GM21423 (cell line): ENCODE measurements around the gene PLEKHG2.

Experiments
- ATAC-seq: cut with Tn5 transposase; IDR thresholded peaks from one replicate; pipeline ENCODE4 v1.9.1; 2021; ENCODE audit warnings: mild to moderate bottlenecking, moderate library complexity; ENCODE audit not compliant: unreplicated experiment

The PLEKHG2 gene

DNA sequence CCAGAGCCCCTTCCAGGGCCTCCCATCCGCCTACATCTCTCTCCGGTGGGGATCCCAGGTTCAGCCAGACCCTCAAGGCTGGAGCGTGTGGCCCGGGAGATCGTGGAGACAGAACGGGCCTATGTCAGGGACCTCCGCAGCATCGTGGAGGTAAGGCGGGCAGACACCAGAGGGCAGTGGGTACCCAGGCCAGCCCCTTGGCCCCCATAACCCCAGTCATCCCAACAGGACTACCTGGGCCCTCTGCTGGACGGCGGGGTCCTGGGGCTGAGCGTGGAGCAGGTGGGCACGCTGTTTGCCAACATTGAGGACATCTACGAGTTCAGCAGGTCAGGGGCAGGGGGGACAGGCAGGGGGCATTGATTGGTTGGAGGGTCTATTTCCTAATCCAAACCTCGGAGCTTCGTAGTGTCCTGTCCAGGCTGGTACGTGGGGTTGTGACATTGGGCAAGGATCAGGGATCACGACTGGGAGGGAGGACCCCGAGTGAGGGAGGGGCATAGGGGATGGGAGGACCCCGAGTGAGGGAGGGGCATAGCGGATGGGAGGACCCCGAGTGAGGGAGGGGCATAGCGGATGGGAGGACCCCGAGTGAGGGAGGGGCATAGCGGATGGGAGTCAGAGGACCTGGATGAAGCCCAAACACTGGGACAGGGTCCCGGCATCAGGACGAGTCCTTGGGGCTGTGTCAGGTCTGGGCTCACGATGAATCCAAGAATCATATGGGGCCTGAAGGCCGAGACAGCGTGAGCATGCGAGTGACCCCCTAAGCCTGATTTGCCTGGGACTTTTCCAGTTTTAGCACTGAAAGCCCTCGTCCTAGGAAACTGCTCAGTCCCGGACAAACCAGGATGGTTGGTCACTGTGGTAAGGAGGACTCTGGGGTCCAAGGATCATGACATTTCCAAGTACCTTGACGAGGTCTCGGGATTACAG is 2.9 kb downstream of the PLEKHG2 start:
- ATAC-seq, result no peak

DNA sequence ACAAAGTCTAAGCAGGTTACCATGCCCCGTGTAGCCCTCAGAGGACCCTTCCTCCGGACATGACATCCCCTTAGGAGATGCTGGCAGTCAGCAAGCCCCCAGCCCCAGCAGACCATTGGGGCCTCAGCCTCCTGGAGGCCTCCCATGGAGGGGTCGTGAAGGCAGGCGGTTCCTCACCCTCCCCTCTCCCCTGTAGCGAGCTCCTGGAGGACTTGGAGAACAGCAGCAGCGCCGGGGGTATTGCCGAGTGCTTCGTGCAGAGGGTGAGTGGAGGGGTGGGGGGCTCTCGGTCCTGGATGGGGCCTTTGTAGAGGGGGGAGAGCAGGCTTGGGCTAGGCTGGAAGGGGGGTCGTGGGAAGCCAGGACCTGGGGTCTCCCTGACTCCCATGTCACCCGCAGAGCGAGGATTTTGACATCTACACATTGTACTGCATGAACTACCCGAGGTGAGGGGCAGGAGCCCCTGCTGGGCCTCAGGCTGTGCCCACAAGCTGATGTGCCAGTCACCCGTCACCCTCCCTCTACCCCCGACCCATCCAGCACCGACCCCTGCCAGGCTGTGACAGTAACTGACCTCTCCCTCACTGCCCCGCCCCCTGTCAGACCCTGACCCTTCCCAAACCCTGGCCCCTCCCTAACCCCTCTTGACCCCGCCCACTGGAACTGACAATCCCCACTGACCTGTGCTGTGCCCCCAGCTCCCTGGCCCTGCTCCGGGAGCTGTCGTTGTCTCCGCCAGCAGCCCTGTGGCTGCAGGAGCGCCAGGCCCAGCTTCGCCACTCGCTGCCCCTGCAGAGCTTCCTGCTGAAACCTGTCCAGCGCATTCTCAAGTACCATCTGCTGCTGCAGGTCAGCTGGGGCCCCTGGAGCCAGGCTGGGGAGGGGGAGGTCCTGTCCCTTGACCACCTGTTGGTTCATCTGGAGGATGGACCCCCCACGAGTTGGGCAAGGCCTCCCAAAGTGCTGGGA is 4.0 kb downstream of the PLEKHG2 start:
- ATAC-seq, result no peak

DNA sequence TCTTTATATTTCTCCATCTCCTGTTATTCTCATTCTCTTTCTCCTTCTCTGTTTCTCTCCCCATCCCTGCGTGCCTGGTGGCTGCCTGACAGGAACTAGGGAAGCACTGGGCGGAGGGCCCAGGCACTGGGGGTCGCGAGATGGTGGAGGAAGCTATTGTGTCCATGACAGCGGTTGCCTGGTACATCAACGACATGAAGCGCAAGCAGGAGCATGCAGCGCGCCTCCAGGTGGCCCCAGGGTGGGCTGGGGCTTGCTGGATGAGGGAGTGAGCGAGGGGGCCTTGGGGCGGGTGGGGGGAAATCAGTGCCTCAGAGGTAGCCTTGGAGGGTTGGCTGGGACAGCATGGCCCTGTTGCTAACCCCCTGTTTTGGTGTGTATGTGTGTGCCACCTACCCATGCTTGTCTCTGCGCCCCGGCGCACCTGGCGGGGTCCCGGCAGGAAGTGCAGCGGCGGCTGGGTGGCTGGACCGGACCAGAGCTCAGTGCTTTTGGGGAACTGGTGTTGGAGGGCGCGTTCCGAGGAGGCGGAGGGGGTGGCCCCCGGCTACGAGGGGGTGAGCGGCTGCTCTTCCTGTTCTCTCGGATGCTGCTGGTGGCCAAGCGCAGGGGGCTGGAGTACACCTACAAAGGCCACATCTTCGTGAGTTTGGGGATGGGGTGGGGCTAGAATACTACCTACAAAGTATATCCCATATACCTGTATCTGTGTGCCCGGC is 5.2 kb downstream of the PLEKHG2 start:
- ATAC-seq, result no peak

DNA sequence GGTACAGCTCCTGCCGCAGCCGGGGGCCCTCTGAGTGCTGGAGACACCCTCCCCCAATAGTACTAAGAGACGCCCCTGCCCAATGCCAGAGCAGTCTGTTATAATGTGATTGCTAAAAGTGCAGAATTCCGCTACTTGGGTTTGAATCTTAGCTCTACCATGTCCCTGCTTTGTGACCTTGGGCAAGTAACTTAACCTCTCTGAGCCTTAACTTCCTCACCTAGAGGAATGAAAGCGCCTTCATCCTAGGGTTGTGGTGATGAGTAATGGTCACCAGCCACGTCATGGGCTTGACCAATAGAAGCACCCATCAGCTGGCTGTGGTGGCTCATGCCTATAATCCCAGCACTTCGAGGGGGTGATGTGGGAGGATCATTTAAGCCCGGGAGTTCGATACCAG is 6.5 kb downstream of the PLEKHG2 start:
- no peak for ATAC-seq

DNA sequence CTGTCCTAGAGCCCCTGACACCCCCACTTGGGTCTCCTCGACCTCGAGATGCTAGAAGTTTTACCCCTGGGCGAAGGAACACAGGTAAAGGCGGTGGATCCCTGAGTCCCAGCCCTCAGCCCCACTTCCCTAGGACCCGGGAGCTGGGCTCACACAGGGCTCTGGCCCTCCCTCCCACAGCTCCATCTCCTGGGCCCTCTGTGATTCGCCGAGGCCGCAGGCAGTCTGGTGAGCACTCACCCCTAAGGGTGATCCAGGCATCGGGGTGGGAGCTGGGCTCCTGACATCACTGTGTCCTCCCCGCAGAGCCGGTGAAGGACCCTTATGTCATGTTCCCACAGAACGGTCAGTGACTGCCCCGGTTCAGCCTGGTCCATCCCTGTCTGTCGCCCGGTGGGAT is 8.3 kb downstream of the PLEKHG2 start:
- ATAC-seq, result no peak

DNA sequence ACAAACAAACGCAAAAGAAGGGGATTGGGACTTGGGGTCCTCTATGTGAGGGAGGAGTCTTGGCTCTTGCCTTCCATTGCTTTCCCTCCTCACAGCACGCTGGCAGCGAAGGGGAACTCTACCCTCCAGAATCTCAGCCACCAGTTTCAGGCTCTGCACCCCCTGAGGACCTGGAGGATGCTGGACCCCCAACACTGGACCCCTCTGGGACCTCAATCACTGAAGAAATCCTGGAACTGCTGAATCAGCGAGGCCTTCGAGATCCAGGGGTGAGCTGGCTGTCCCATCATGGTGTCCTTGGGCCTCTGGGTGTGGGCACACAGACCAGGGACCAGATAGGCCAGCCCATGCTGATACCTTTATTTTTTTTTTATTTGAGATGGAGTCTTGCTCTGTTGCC is 9.6 kb downstream of the PLEKHG2 start:
- ATAC-seq, result no peak

DNA sequence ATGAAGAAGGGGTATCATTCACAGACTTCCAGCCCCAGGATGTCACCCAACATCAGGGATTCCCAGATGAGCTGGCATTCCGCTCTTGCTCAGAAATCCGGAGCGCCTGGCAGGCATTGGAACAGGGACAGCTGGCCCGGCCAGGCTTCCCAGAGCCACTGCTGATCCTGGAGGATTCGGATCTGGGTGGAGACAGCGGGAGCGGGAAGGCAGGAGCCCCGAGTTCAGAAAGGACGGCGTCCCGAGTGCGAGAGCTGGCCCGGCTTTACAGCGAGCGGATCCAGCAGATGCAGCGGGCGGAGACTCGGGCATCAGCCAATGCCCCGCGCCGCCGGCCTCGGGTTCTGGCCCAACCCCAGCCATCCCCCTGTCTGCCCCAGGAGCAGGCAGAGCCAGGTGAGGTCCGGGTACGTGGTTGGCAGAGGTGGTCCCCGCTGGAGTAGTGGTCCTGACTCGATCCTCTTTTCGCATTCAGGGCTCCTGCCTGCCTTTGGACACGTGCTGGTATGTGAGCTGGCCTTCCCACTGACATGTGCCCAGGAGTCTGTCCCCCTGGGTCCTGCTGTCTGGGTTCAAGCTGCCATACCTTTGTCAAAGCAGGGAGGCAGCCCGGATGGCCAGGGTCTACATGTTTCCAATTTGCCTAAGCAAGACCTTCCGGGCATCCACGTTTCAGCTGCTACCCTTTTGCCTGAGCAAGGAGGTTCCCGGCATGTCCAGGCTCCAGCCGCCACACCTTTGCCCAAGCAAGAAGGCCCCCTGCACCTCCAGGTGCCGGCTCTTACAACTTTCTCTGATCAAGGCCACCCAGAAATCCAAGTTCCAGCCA is 11.0 kb downstream of the PLEKHG2 start:
- no peak for ATAC-seq

DNA sequence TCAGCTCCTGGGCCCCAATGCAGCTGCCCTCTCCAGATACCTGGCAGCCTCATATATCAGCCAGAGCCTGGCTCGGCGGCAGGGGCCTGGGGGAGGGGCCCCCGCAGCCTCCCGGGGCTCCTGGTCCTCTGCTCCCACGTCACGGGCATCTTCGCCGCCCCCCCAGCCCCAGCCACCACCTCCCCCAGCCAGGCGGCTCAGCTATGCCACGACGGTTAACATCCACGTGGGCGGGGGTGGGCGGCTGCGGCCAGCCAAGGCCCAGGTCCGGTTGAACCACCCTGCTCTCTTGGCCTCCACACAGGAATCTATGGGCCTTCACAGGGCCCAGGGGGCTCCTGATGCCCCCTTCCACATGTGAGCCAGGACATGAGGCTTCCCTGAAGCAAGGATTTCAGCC is 12.5 kb downstream of the PLEKHG2 start:
- no peak for ATAC-seq

DNA sequence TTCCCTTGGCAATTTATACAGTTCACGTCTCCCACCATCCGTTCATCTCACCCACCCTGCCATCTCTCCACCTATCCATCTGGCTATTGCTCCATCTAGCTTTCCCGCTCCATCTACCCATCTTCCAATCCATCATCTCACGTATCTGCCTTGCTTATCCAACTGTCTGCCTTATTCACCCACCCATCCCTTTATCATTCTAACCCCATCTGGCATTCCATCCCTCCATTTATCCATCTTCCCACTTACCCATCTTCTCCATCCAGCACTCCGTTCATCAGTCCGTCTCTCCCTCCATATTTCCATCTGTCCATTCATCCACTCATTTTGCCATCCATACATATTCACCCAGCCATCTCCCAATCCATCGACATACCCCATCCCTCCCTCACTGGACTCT is 13.3 kb downstream of the PLEKHG2 start:
- no peak for ATAC-seq

DNA sequence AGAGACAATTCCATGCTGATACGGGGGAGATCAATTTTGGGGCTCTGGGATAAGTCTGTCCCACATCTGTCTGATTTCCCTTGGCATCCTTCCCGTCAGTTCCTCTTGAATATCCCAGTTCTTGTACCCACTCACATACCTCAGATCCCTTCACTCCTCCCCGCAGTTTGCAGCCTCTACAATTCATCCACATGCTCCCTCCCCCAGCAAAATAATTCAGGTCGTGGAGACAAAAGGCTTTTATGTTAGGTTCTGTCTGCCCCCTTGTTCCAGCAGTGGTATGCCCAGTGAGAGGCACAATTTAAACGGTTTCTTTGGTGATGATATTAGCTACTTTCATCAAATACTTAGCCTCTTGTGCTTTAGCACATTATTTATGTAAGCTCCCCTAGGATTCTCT is 13.7 kb downstream of the PLEKHG2 start:
- no peak for ATAC-seq

DNA sequence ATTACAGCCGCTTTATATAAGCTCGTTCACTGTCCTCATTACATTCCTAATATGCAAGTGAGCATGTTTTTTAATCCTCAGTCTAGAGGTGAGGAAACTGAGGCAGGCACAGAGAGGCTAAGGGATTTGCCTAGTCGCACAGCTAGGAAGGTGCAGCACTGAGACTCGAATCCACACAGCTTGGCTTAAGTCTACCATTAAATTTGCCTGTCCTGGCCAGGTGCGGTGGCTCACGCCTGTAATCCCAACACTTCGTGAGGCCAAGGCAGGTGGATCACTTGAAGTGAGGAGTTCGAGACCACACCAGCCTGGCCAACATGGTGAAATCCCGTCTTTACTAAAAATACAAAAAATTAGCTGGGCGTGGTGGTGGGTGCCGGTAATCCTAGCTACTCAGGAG is 15.2 kb downstream of the PLEKHG2 start:
- no peak for ATAC-seq

DNA sequence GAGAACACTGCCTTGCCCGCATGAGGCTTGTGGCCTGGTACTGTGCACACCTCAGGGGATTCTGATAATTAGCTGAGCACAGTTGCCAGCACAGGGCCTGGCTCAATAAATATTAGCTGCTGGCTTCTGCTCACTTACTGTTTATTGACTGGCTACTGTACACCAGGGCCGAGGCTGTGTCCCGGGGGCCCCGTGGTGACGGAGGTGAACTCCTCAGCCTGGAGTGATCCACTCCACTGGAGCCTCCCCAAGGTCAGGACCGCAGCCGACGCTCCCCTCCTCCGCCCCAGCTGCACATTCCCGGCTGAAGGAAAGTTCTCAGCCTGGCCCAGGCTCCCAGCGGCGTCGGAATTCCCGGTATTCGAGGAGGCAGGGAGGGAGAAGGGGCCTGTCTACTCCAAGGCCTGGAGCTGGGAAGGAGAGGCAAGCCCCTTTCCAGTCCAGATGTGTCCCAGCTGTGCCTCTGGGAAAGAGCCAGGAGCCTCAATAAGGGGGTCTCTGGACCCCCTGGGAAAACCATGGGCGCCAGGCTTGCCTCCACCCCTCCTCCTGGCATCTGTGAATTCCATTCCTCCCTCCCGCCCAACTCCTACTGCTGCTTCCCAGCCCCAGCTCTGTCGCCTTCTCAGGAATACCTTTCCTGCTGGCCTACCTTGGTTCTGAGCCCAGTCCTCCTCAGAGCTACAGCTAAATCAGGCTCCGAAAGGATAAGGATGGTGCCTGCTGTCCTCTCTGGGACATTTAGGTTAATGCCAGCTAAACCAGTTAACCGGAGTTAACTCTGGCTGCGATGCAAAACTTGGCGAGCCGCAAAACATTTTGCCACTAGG is 16.0 kb downstream of the PLEKHG2 start:
- ATAC-seq, result no peak

DNA sequence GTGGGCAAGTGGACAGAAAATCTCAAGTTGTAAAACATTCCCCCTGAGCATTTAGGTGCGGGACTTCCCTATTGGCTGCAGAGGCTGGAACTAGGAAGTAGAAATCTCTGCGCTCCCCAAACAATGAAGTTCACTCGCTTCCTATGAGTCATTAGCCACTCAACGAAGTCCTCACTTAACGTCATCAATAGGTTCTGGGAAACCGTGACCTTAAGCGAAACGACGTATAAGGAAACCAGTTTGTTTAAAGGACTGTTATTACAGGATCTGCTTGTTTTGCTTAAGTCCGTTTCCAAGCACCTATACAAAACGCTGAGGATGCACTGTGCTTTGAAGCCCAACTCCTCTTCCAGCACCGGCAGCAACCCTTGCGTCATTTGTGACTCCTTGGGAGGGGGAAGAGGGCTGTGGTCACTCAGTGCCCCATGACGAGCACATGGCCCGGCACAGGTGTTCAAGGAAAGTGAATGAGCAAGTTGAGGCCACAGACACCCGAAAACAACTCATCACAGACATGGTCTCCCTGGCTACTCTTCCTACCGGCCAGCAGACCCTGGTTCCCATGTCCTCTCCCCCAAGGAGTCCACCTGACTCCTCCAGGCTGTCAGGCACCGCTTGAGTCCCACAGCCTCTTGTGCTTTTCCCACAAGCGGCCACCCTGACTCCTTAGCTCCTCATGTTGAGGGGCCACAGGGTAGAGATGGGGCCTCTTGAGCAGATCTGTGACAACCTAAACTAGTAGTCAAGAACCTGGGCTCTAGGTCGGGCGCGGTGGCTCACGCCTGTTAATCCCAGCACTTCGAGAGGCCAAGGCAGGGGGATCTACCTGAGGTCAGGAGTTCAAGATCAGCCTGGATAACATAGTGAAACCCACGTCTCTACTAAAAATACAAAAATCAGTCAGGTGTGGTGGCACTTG is 18.5 kb downstream of the PLEKHG2 start:
- ATAC-seq, result no peak

DNA sequence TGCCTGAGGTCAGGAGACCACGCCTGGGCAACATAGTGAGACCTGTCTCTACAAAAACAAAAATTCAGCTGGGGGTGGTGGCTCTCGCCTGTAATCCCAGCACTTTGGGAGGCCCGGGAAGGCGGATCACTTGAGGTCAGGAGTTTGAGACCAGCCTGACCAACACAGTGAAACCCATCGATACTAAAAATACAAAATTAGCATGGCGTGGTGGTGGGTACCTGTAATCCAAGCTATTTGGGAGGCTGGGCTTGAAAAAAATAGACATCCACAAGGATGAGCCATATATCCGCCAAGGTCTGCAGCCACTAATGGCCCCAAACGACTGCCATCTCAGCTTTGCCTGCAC is 20.2 kb downstream of the PLEKHG2 start:
- no peak for ATAC-seq

DNA sequence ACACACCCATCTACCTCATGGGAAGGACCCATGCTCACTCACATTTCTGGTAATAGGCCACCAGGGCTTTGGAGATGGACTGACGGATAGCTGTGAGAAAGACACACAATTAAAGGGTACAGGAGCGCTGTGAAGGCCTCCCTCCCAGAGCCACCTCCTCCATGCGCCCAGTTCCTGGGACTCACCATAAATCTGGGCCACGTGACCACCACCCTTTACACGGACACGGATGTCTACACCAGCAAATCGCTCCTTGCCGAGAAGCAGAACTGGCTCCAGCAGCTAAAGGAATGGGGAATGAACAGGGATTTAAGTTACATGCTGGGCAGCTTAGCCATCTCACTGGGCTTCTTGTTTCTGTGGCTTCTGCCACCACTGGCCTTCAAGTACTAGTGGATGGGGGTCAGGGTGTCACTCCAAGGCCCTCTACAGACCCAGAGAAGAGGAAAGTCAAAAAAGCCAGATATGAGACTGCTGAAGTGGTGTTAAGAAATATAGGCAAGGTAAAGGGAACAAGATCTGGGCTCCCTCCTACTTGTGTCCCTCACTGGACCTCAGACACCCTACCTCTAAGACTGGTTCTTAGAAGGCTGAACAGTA is 21.1 kb downstream of the PLEKHG2 start:
- no peak for ATAC-seq

DNA sequence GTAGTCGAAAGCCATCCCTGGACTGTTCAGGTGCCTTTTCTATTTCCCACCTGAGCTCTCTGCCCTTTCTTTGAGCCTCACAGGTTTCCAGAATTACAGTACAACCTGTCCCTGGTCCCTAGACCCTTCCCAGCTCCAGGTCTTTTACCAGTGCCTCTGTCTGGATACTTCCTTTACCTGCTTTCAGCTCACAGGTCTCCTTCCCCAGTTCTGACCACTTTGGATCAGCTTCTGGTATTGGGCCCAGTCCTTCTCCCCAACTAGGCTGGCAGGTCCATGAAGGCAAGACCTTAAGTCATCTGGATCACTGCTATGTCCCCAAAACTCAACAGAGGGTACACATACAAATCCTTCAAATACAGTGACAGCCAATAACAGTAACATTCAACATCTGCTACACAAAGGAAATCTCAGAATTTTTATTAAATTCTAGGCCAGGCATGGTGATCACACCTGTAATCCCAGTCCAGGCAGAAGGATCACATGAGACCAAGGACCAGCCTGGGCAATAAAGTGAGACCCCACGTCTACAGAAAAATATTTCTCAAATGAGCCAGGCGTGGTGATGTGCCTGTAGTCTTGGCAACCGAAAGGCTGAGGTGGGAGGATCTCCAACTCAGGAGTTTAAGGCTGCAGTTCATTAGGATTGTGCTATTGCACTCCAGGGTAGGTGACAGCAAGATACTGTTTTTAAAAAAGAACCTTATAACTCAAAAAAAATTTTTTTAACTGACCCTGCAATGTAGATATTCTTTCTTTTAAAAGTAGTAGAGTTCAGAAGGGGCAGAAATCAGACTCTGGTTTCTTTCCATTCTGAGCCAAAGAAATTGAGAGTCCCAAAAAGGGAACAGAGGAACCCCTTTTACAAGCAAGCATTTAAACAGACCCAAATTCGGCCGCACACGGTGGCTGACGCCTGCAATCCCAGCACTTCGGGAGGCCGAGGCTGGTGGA is 21.9 kb downstream of the PLEKHG2 start:
- ATAC-seq, result no peak
